Kidney (tissue), 14 donors: Measurements from ENCODE around the gene HLA-E. TPM values are rescaled to one million over a fixed set of nuclear protein-coding genes. Genes with fewer than 3 reads are reported as not detected.
"Not testable (repeated sequence)": the region's sequence is repeated elsewhere in the genome, so short reads cannot be mapped to it uniquely, and the experiment has no call there.

Source experiments
- DNase-seq, 5 donors: peaks; one replicate each; pipeline ENCODE4 v3.0.0-alpha.2; 2013 to 2020
- FAIRE-seq: peaks from 2 replicates; lab custom pipeline; 2012; peaks lifted over from hg19 to GRCh38; lab: Jason Lieb, UNC
- H3K27ac ChIP-seq, 2 donors: one replicate each; pipeline ENCODE4 v1.7.0; 2013; ENCODE audit warnings: low read depth in 2 of 2, low read length in 2 of 2, inconsistent platforms in 1 of 2
- H3K27me3 ChIP-seq: one replicate; pipeline ENCODE4 v1.7.1; 2013; ENCODE audit warnings: low read length, inconsistent platforms; ENCODE audit not compliant: control insufficient read depth, insufficient read depth
- H3K36me3 ChIP-seq, 3 donors: one replicate each; pipeline versions ENCODE4 v1.7.0 to v1.7.1; 2013; ENCODE audit warnings: low read length in 3 of 3, control low read depth in 1 of 3, inconsistent platforms in 1 of 3; ENCODE audit not compliant: insufficient read depth in 3 of 3, control insufficient read depth in 2 of 3
- H3K4me1 ChIP-seq, 3 donors: one replicate each; pipeline versions ENCODE4 v1.7.0 to v1.7.1; 2013; ENCODE audit warnings: low read length in 3 of 3, inconsistent platforms in 1 of 3, low read depth in 1 of 3; ENCODE audit not compliant: control insufficient read depth in 2 of 3, insufficient read depth in 2 of 3
- H3K4me3 ChIP-seq, 3 donors: one replicate each; pipeline versions ENCODE4 v1.7.0 to v1.8.1; 2013; ENCODE audit warnings: low read length in 3 of 3, control low read depth in 1 of 3, inconsistent platforms in 1 of 3
- H3K9ac ChIP-seq, 3 donors: one replicate each; pipeline versions ENCODE4 v1.7.0 to v1.7.1; 2013; ENCODE audit warnings: low read length in 3 of 3, control low read depth in 1 of 3, inconsistent platforms in 1 of 3
- H3K9me3 ChIP-seq, 3 donors: one replicate each; pipeline versions ENCODE4 v1.7.0 to v1.7.1; 2013; ENCODE audit warnings: low read length in 3 of 3, control low read depth in 1 of 3, inconsistent platforms in 1 of 3; ENCODE audit not compliant: control insufficient read depth in 2 of 3, insufficient read depth in 1 of 3
- intact Hi-C: fragments of 100-400 bp; cut with DNase I; formaldehyde crosslinking; loops from one replicate; pipeline ENCODE4 v1.11.1; 2022
- polyA plus RNA-seq: library from polyadenylated mRNA; stranded (reverse); fragments of 350-450 nt; fragmentation: Illumina TruSeq; extraction: RNeasy Lipid Tissue Mini Kit (QIAGEN cat#74804); gene quantifications from one replicate; pipeline ENCODE4 v1.2.3, GENCODE V29; 2014; ENCODE audit warnings: low read depth, low replicate concordance; ENCODE audit not compliant: insufficient read depth
- total RNA-seq: library from RNA; stranded (reverse); fragmentation: NEBNext Ultra II Directional; extraction: Animal tissue kit (Norgen Biotek cat#: 25700); gene quantifications from one replicate; pipeline ENCODE4 v1.2.1, GENCODE V29; 2021
- TF ChIP-seq, protein P1 (sequence below): IDR thresholded peaks from 3 replicates; pipeline ENCODE4 v1.5.1; 2012; ENCODE audit warnings: mild to moderate bottlenecking, moderate library complexity, borderline replicate concordance; ENCODE audit not compliant: insufficient read depth; ENCODE audit errors: extremely low read depth
- donor health status: control.
- donor health status: control.
- donor health status: control.
- donor health status: control.
- donor health status: control.
- donor health status: DM: yes; HTN: yes; CAD: no.
- donor health status: Normal renal cell carcinoma (clear cell type).

HLA-E gene
- total and polyA plus RNA-seq, 2 donors from 2014 or later: 387 to 525 TPM

DNA sequence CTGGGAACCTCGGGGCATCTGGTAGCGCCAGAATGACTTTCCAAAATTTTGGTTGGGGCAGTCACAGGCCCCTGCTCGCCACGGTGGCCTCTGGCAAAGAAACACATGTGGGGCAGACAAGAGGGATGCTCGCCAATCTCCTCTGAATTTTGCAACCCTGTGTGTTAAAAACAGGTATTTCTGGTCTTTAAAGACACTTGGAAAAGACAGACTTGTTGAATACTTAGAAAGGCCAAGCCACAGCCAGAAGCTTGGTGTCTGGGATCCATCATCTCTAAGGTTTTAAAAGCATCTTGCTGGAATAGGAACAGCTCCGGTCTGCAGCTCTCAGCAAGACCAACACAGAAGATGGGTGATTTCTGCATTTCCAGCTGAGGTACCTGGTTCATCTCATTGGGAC is 31.2 kb downstream of the HLA-E start:
- Histone ChIP-seq H3K27me3 (no peaks in the 10 kb centered on the region), H3K9ac (no peak overlapping the region)
- no peak for DNase-seq

GRCh38 chr6:30521082-30521481 is 31.8 kb downstream of the HLA-E start:
- H3K27me3 ChIP-seq, H3K27ac ChIP-seq, FAIRE-seq, H3K4me1 ChIP-seq, DNase-seq, intact Hi-C loops, H3K4me3 ChIP-seq, H3K9me3 ChIP-seq, H3K36me3 ChIP-seq, H3K9ac ChIP-seq: not testable (repeated sequence)

More for the DNA sequence above, 31.2 kb downstream of the HLA-E start:
- Histone ChIP-seq H3K4me3 (no peak overlapping the region), H3K27ac (no peak overlapping the region), H3K9me3 (no peaks in the 10 kb centered on the region), H3K36me3 (no peaks in the 10 kb centered on the region), H3K4me1 (no peaks in the 10 kb centered on the region)
- TF ChIP-seq, protein P1, sequence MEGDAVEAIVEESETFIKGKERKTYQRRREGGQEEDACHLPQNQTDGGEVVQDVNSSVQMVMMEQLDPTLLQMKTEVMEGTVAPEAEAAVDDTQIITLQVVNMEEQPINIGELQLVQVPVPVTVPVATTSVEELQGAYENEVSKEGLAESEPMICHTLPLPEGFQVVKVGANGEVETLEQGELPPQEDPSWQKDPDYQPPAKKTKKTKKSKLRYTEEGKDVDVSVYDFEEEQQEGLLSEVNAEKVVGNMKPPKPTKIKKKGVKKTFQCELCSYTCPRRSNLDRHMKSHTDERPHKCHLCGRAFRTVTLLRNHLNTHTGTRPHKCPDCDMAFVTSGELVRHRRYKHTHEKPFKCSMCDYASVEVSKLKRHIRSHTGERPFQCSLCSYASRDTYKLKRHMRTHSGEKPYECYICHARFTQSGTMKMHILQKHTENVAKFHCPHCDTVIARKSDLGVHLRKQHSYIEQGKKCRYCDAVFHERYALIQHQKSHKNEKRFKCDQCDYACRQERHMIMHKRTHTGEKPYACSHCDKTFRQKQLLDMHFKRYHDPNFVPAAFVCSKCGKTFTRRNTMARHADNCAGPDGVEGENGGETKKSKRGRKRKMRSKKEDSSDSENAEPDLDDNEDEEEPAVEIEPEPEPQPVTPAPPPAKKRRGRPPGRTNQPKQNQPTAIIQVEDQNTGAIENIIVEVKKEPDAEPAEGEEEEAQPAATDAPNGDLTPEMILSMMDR: no peak
- intact Hi-C loops: no loop called here
- no peak for FAIRE-seq

- DNase-seq, H3K27me3 ChIP-seq, intact Hi-C loops, H3K4me3 ChIP-seq, FAIRE-seq, H3K27ac ChIP-seq, H3K4me1 ChIP-seq, H3K9me3 ChIP-seq, H3K36me3 ChIP-seq, H3K9ac ChIP-seq: not testable (repeated sequence)
Observed at GRCh38 chr6:30521952-30522351, 32.6 kb downstream of the HLA-E start.

- H3K9me3 ChIP-seq, H3K9ac ChIP-seq, H3K27me3 ChIP-seq, intact Hi-C loops, FAIRE-seq, H3K4me1 ChIP-seq, H3K4me3 ChIP-seq, DNase-seq, H3K27ac ChIP-seq, H3K36me3 ChIP-seq: not testable (repeated sequence)
Observed at GRCh38 chr6:30526444-30526843, 37.1 kb downstream of the HLA-E start.

DNA sequence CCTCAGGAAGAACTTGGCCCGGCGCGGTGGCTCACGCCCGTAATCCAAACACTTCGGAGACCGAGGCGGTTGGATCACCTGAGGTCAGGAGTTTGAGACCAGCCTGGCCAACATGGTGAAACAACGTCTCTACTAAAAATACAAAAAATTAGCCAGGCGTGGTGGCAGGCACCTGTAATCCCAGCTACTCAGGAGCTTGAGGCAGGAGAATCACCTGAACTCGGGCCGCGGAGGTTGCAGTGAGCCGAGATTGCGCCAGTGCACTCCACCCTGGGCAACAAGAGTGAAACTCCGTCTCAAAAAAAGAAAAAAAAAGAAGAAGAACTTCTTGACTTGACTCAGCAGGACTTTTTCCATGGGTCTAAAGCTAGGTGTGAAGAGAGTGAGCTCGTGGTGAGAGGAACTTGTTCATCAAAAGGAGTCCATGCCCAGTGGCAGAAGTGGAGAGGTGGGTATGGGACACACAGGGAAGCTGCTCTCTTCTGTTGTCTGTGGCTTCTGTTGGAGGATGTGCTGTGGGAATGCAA is 40.1 kb downstream of the HLA-E start:
- FAIRE-seq, H3K9me3 ChIP-seq, H3K4me3 ChIP-seq, DNase-seq, intact Hi-C loops, H3K27ac ChIP-seq, H3K36me3 ChIP-seq, H3K9ac ChIP-seq, H3K4me1 ChIP-seq, H3K27me3 ChIP-seq: not testable (repeated sequence)
